Spinal cord (tissue), 10 donors: ENCODE measurements around the gene COL23A1. TPM values are rescaled to one million over a fixed set of nuclear protein-coding genes. Genes with fewer than 3 reads are reported as not detected.

Experiments used
- DNase-seq, 6 donors: peaks; one replicate each; pipeline versions ENCODE4 v3.0.0 to v3.0.0-alpha.2; 2013 to 2015; ENCODE audit warnings: low spot score in 6 of 6, low read depth in 4 of 6
- H3K27ac ChIP-seq: one replicate; pipeline ENCODE4 v1.5.1; 2013; ENCODE audit warnings: low read depth, low read length, control low read depth
- H3K27me3 ChIP-seq: one replicate; pipeline ENCODE4 v1.6.1; 2013; ENCODE audit warnings: low read length; ENCODE audit not compliant: control insufficient read depth, insufficient read depth
- H3K36me3 ChIP-seq: one replicate; pipeline ENCODE4 v1.6.1; 2013; ENCODE audit warnings: low read length; ENCODE audit not compliant: control insufficient read depth, insufficient read depth
- H3K4me1 ChIP-seq: one replicate; pipeline ENCODE4 v1.6.1; 2013; ENCODE audit warnings: low read length; ENCODE audit not compliant: control insufficient read depth, insufficient read depth
- H3K4me3 ChIP-seq: one replicate; pipeline ENCODE4 v1.5.1; 2013; ENCODE audit warnings: low read depth, low read length, control low read depth
- H3K9me3 ChIP-seq: one replicate; pipeline ENCODE4 v1.6.1; 2013; ENCODE audit warnings: low read length; ENCODE audit not compliant: control insufficient read depth, insufficient read depth
- WGBS: methylation state at CpG from one replicate; pipeline ENCODE4 v1.1.5; 2013; ENCODE audit warnings: missing lambda C conversion rate; ENCODE audit not compliant: insufficient coverage; 5-methylcytosine and 5-hydroxymethylcytosine counted together
- polyA plus RNA-seq, 2 donors: library from polyadenylated mRNA; unstranded; fragments of 120-200 nt; gene quantifications; one replicate each; pipeline ENCODE4 v1.2.1, GENCODE V29; 2013; ENCODE audit not compliant: insufficient read length in 2 of 2
- total RNA-seq, 2 donors: library from RNA; depleted of rRNA in 1 of 2; stranded (reverse); fragments of 120-200 nt in 1 of 2; fragments of >200 nt in 1 of 2; gene quantifications; one replicate each; pipeline versions ENCODE4 v1.2.3 to v1.2.4, GENCODE V29; 2013 to 2014
- donor health status: healthy.

The COL23A1 gene
- total and polyA plus RNA-seq, 4 donors, result 2.8 to 9.7 (median 8.0) TPM

GRCh38 chr5:178516504-178517235 lies 73.5 kb downstream of the COL23A1 start:
- no peak for DNase-seq
- Histone ChIP-seq H3K4me3 (no peak overlapping the region), H3K36me3 (no peaks in the 10 kb centered on the region), H3K4me1 (no peaks in the 10 kb centered on the region), H3K9me3 (peaks cover 4% of the 10 kb centered on the region), H3K27ac (no peak overlapping the region), H3K27me3 (no peaks in the 10 kb centered on the region)
- 89% methylated on average over 7 of the region's 14 CpGs for WGBS

- no peak for DNase-seq
- Histone ChIP-seq H3K36me3 (no peaks in the 10 kb centered on the region), H3K9me3 (peaks cover 4% of the 10 kb centered on the region), H3K4me1 (no peaks in the 10 kb centered on the region), H3K4me3 (no peak overlapping the region), H3K27me3 (no peaks in the 10 kb centered on the region), H3K27ac (no peak overlapping the region)
- WGBS, result 92% methylated on average over 23 of the region's 23 CpGs
These were observed 74.3 kb downstream of the COL23A1 start for GRCh38 chr5:178515776-178516503.

- DNase-seq, result no peak
- peaks cover 4% of the 10 kb centered on the region for H3K9me3 ChIP-seq
- H3K36me3 ChIP-seq, result no peaks in the 10 kb centered on the region
- H3K27me3 ChIP-seq, result no peaks in the 10 kb centered on the region
- no peaks in the 10 kb centered on the region for H3K4me1 ChIP-seq
- H3K27ac ChIP-seq, result no peak overlapping the region
- WGBS, result 79% methylated on average over 6 of the region's 6 CpGs
- no peak overlapping the region for H3K4me3 ChIP-seq
These were observed 75.3 kb downstream of the COL23A1 start for GRCh38 chr5:178514851-178515418.

- no peak for DNase-seq
- Histone ChIP-seq H3K27ac (no peak overlapping the region), H3K9me3 (peaks cover 4% of the 10 kb centered on the region), H3K27me3 (no peaks in the 10 kb centered on the region), H3K4me1 (no peaks in the 10 kb centered on the region), H3K4me3 (no peak overlapping the region), H3K36me3 (no peaks in the 10 kb centered on the region)
- WGBS, result 100% methylated on average over 1 of the region's 3 CpGs
These were observed 79.0 kb downstream of the COL23A1 start for GRCh38 chr5:178511172-178511571.

- H3K9me3 ChIP-seq, result peaks cover 4% of the 10 kb centered on the region
- DNase-seq, result no peak
- H3K4me1 ChIP-seq, result no peaks in the 10 kb centered on the region
- H3K4me3 ChIP-seq, result no peak overlapping the region
- WGBS, result 89% methylated on average over 13 of the region's 15 CpGs
- H3K36me3 ChIP-seq, result no peaks in the 10 kb centered on the region
- H3K27ac ChIP-seq, result no peak overlapping the region
- no peaks in the 10 kb centered on the region for H3K27me3 ChIP-seq
These were observed 80.6 kb downstream of the COL23A1 start for GRCh38 chr5:178509491-178510057.

GRCh38 chr5:178507151-178507932 lies 82.9 kb downstream of the COL23A1 start:
- H3K4me3 ChIP-seq, result no peak overlapping the region
- no peaks in the 10 kb centered on the region for H3K36me3 ChIP-seq
- DNase-seq, result no peak
- H3K27ac ChIP-seq, result no peak overlapping the region
- no peaks in the 10 kb centered on the region for H3K27me3 ChIP-seq
- H3K4me1 ChIP-seq, result no peaks in the 10 kb centered on the region
- no peaks in the 10 kb centered on the region for H3K9me3 ChIP-seq
- 92% methylated on average over 7 of the region's 12 CpGs for WGBS

- 87% methylated on average over 13 of the region's 13 CpGs for WGBS
- H3K4me3 ChIP-seq, result no peak overlapping the region
- no peaks in the 10 kb centered on the region for H3K27me3 ChIP-seq
- no peaks in the 10 kb centered on the region for H3K4me1 ChIP-seq
- H3K9me3 ChIP-seq, result no peaks in the 10 kb centered on the region
- no peaks in the 10 kb centered on the region for H3K36me3 ChIP-seq
- no peak overlapping the region for H3K27ac ChIP-seq
- no peak for DNase-seq
These were observed 84.4 kb downstream of the COL23A1 start for GRCh38 chr5:178505639-178506407.

- no peak overlapping the region for H3K27ac ChIP-seq
- 72% methylated on average over 10 of the region's 11 CpGs for WGBS
These were observed 85.7 kb downstream of the COL23A1 start for GRCh38 chr5:178504340-178504960.

More at GRCh38 chr5:178504340-178504960, 85.7 kb downstream of the COL23A1 start:
- no peak for DNase-seq
- H3K4me3 ChIP-seq, result no peak overlapping the region
- H3K27me3 ChIP-seq, result no peaks in the 10 kb centered on the region
- H3K4me1 ChIP-seq, result no peaks in the 10 kb centered on the region
- H3K9me3 ChIP-seq, result no peaks in the 10 kb centered on the region
- H3K36me3 ChIP-seq, result no peaks in the 10 kb centered on the region
